Heart left ventricle (tissue), 16 donors: ENCODE data around the gene CTDP1. TPM values are rescaled to one million over a fixed set of nuclear protein-coding genes. Genes with fewer than 3 reads are reported as not detected.
A peak's percentile ranks its signal among the peaks of the same experiment; 100 is the strongest.
"Not testable (repeated sequence)": the region's sequence is repeated elsewhere in the genome, so short reads cannot be mapped to it uniquely, and the experiment has no call there.

Source experiments
- ATAC-seq, 4 donors: fragments of 200-7000 bp; cut with Tn5 transposase; one replicate each; pipeline ENCODE4 v1.9.1; 2020 to 2022; ENCODE audit warnings: moderate library complexity in 4 of 4, mild to moderate bottlenecking in 3 of 4, moderate number of reproducible peaks in 1 of 4
- DNase-seq, 5 donors: peaks; one replicate each; pipeline ENCODE4 v3.0.0-alpha.2; 2020
- H3K27ac ChIP-seq, 12 donors: fragments of 200-600 bp; sonication (generic) in 4 of 12; one replicate each; pipeline versions ENCODE4 v1.5.0 to v1.8.0; 2016 to 2022; ENCODE audit warnings: mild to moderate bottlenecking in 2 of 12
- H3K27me3 ChIP-seq, 9 donors: fragments of 200-600 bp; sonication (generic) in 2 of 9; one replicate each; pipeline versions ENCODE4 v1.5.1 to v1.8.0; 2016 to 2022; ENCODE audit warnings: mild to moderate bottlenecking in 3 of 9
- H3K36me3 ChIP-seq, 9 donors: fragments of 200-600 bp; sonication (generic) in 2 of 9; one replicate each; pipeline versions ENCODE4 v1.5.0 to v1.8.0; 2018 to 2022; ENCODE audit warnings: mild to moderate bottlenecking in 2 of 9
- H3K4me1 ChIP-seq, 12 donors: fragments of 200-600 bp; sonication (generic) in 4 of 12; one replicate each; pipeline versions ENCODE4 v1.5.0 to v1.8.0; 2016 to 2022; ENCODE audit warnings: mild to moderate bottlenecking in 3 of 12
- H3K4me3 ChIP-seq, 12 donors: fragments of 200-600 bp; sonication (generic) in 4 of 12; one replicate each; pipeline versions ENCODE4 v1.5.0 to v1.8.0; 2017 to 2022; ENCODE audit warnings: mild to moderate bottlenecking in 9 of 12, moderate library complexity in 4 of 12
- H3K9me3 ChIP-seq, 12 donors: fragments of 200-600 bp; sonication (generic) in 4 of 12; one replicate each; pipeline versions ENCODE4 v1.5.0 to v1.8.0; 2016 to 2022; ENCODE audit warnings: mild to moderate bottlenecking in 1 of 12
- POLR2A ChIP-seq, 2 donors: fragments of 450-650 bp; IDR thresholded peaks; one replicate each; pipeline ENCODE4 v1.6.1; 2017; ENCODE audit warnings: antibody characterized with exemption in 2 of 2, mild to moderate bottlenecking in 2 of 2, moderate library complexity in 2 of 2
- WGBS, 4 donors: extraction: QIAGEN DNeasy Blood & Tissue Kit in 2 of 4; methylation state at CpG; one replicate each; pipeline versions ENCODE4 v1.1.5 to v1.1.7; 2013 to 2018; 5-methylcytosine and 5-hydroxymethylcytosine counted together
- intact Hi-C, 10 donors: fragments of 100-400 bp; cut with DNase I; formaldehyde crosslinking; loops; one replicate each; pipeline versions ENCODE4 v1.11.1 to v1.14.2; 2022
- polyA plus RNA-seq, 2 donors: library from polyadenylated mRNA; stranded (reverse); fragments of 200-250 nt; gene quantifications; one replicate each; pipeline ENCODE4 v1.2.3, GENCODE V29; 2013
- total RNA-seq, 9 donors: library from RNA; depleted of rRNA in 2 of 9; stranded (reverse); fragments of >200 nt in 2 of 9; fragmentation: NEBNext Ultra II Directional in 3 of 9; extraction: Animal tissue kit (Norgen Biotek cat#: 25700) in 3 of 9; gene quantifications; one replicate each; pipeline versions ENCODE4 v1.1.0 to v1.2.4, GENCODE V29; 2016 to 2023
- TF ChIP-seq, protein P1 (sequence below), 12 donors: fragments of 200-600 bp; sonication (generic) in 4 of 12; IDR thresholded peaks; one replicate each; pipeline versions ENCODE4 v1.5.0 to v1.8.0; 2018 to 2022; ENCODE audit warnings: antibody characterized with exemption in 12 of 12, mild to moderate bottlenecking in 5 of 12
- donor health status: ischemic (EF 13 %, LVEDD 7.1; RV severe dilation, severe dysfunction).
- donor health status: healthy with polysubstance abuse.
- donor health status: DM: no; HTN: yes; CAD: no.
- donor health status: DM: no; HTN: no; CAD: no.
- donor health status: ischemic (EF 25% LVEDD 6.9; RV normal size, moderate dysfunction).
- donor health status: ischemic (EF 25% LVEDD 5.7; RV mildly dilated, moderate dysfunction).
- donor health status: healthy.
- donor health status: DM: yes; HTN: yes; CAD: no.
- donor health status: ischemic (EF 35%, LVEDD 5.7; RV mildly dilated, moderate dysfunction).
- donor health status: nonischemic (EF 11% LVEDD 7.7; RV severe dilation, severe dysfunction).
- donor health status: DM: yes; HTN: yes; CAD: no.
- donor health status: PGD.
- donor health status: ischemic (EF 29% LVEDD 5.4; RV normal size, mild dysfunction).
- donor health status: nonischemic (EF 23%, LVEDD 6.1; RV moderate dilation, normal function).

Gene CTDP1
- total and polyA plus RNA-seq, 11 donors, result 6.0 to 17.1 (median 10.3) TPM

DNA sequence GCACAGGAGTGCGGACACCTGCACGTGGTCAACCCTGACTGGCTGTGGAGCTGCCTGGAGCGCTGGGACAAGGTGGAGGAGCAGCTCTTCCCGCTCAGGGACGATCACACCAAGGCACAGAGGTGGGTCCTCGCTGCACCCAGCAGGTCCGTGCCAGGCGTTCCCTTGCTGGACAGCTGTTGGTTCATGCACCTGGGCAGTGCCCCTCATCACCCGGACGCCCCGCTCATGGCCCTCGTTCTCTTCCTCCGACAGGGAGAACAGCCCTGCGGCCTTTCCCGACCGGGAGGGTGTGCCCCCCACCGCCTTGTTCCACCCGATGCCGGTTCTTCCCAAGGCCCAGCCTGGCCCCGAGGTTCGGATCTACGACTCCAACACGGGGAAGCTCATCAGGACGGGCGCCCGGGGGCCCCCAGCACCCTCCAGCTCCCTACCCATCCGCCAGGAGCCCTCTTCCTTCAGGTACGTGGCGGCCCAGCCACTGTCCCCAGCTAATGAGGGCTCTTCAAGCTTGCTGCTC, 38.0 kb downstream of the CTDP1 start:
- Histone ChIP-seq H3K4me3 (no peak overlapping the region), H3K9me3 (no peaks in the 10 kb centered on the region), H3K36me3 (peaks cover 3 to 89% (median 60%) of the 10 kb centered on the region in 9 donors), H3K4me1 (no peaks in the 10 kb centered on the region), H3K27me3 (no peaks in the 10 kb centered on the region), H3K27ac (no peak overlapping the region)
- DNase-seq (no peak), ATAC-seq (peak in 2 of 4 donors; percentile 11 to 12)
- WGBS, 4 donors, result 93 to 97% (median 97%) methylated on average over 27 to 29 of the region's 29 CpGs
- intact Hi-C loops, result no loop called here
- TF ChIP-seq POLR2A (IDR thresholded peaks at IDR 0.05), result no peak
- TF ChIP-seq, protein P1, sequence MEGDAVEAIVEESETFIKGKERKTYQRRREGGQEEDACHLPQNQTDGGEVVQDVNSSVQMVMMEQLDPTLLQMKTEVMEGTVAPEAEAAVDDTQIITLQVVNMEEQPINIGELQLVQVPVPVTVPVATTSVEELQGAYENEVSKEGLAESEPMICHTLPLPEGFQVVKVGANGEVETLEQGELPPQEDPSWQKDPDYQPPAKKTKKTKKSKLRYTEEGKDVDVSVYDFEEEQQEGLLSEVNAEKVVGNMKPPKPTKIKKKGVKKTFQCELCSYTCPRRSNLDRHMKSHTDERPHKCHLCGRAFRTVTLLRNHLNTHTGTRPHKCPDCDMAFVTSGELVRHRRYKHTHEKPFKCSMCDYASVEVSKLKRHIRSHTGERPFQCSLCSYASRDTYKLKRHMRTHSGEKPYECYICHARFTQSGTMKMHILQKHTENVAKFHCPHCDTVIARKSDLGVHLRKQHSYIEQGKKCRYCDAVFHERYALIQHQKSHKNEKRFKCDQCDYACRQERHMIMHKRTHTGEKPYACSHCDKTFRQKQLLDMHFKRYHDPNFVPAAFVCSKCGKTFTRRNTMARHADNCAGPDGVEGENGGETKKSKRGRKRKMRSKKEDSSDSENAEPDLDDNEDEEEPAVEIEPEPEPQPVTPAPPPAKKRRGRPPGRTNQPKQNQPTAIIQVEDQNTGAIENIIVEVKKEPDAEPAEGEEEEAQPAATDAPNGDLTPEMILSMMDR (IDR thresholded peaks at IDR 0.05), result no peak

DNA sequence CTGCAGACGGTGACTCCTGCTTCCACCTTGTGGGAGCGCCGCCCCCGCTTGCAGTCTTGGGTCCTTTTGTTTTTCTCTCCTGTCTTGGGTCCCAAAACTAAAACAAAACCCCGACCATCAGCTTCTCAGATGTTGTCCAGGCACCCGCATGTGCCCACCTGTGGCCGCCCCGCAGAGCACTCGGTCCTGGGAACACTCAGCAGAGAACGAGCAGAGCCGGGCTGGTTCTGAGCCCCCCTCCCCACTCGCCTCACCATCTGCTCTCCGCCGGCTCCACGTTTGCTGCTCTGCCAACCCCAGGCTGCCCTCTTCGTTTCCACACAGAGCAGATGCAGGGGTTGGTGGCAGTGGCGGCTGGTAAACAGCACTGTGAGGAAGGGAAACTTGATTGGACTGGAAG, 38.5 kb downstream of the CTDP1 start:
- no peaks in the 10 kb centered on the region for H3K4me1 ChIP-seq
- H3K27me3 ChIP-seq, result no peaks in the 10 kb centered on the region
- intact Hi-C loops, result no loop called here
- H3K27ac ChIP-seq, result no peak overlapping the region
- DNase-seq (no peak), ATAC-seq (no peak)
- WGBS, 4 donors, result 93 to 96% (median 94%) methylated on average over 17 of the region's 17 CpGs
- TF ChIP-seq, protein P1 (IDR thresholded peaks at IDR 0.05), result no peak
- no peak for TF ChIP-seq POLR2A (IDR thresholded peaks at IDR 0.05)
- H3K4me3 ChIP-seq, result no peak overlapping the region
- no peaks in the 10 kb centered on the region for H3K9me3 ChIP-seq
- peaks cover 3 to 89% (median 61%) of the 10 kb centered on the region in 9 donors for H3K36me3 ChIP-seq

DNA sequence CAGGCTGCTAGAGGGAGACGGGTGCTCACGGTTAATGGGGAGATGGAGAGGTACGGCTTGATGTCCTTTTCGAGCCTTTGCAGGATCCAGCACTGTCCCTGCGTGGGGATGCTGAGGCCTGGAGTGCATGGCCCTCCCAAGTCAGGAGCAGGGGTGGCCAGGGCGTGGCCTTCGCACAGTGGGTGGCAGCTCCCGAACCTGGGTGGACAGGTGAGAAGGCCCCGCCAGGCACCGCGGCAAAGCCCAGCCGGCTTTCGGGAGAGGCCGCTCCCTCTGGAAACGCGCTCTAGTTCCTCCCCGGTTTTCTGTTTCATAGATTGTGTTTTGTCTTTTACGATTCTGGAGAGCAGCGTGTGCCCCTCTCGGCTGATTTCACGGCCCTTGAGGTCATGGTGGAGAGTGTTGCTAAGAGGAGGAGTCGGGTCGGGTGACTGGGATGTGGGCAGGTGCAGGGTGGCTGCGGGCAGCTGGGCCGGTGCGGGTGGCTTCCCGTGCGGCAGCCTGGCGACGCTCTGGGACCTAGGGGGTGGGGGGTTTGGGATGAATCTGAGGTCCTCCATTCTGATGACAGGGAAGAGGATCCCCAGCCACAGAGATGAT, 39.4 kb downstream of the CTDP1 start:
- Histone ChIP-seq H3K4me3 (no peak overlapping the region), H3K27ac (no peak overlapping the region), H3K27me3 (no peaks in the 10 kb centered on the region), H3K9me3 (no peaks in the 10 kb centered on the region), H3K36me3 (peaks cover 3 to 86% (median 63%) of the 10 kb centered on the region in 9 donors), H3K4me1 (no peaks in the 10 kb centered on the region)
- ATAC-seq, result no peak
- TF ChIP-seq, protein P1 (IDR thresholded peaks at IDR 0.05), result no peak
- TF ChIP-seq POLR2A (IDR thresholded peaks at IDR 0.05), result no peak
- intact Hi-C loops, result no loop called here
- peak in 2 of 5 donors; percentile 13 to 16 for DNase-seq
- 96 to 98% (median 97%) methylated on average over 29 to 30 of the region's 30 CpGs for WGBS, 4 donors

DNA sequence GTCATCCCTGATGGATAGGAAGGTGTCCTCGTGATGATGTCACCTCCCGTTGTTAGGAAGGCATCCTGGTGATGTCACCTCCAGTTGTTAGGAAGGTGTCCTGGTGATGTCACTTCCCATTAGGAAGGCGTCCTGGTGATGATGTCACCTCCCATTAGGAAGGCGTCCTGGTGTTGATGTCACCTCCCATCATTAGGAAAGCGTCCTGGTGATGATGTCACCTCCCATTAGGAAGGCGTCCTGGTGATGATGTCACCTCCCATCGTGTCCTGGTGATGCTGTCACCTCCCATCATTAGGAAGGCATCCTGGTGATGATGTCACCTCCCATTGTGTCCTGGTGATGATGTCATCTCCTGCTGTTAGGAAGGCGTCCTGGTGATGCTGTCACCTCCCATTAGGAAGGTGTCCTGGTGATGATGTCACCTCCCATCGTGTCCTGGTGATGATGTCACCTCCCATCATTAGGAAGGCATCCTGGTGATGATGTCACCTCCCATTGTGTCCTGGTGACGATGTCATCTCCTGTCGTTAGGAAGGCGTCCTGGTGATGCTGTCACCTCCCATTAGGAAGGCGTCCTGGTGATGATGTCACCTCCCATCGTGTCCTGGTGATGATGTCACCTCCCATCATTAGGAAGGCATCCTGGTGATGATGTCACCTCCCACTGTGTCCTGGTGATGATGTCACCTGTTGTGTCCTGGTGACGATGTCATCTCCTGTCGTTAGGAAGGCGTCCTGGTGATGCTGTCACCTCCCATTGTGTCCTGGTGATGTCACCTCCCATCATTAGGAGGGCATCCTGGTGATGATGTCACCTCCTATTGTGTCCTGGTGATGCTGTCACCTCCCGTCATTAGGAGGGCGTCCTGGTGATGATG, 40.1 kb downstream of the CTDP1 start:
- H3K4me3 ChIP-seq, H3K27me3 ChIP-seq, H3K9me3 ChIP-seq, H3K4me1 ChIP-seq, intact Hi-C loops, H3K27ac ChIP-seq, ATAC-seq: not testable (repeated sequence)
- peaks cover 2 to 86% (median 63%) of the 10 kb centered on the region in 9 donors for H3K36me3 ChIP-seq
- DNase-seq, result peak in 1 of 5 donors; percentile 8
- WGBS, 4 donors, result 82 to 90% (median 87%) methylated on average over 10 to 19 of the region's 19 CpGs
